Upper lobe of left lung (tissue), 6 donors: ENCODE results near the gene TGFBR3. TPM values are rescaled to one million over a fixed set of nuclear protein-coding genes. Genes with fewer than 3 reads are reported as not detected.
A peak's percentile ranks its signal among the peaks of the same experiment; 100 is the strongest.

Source experiments
- ATAC-seq, 2 donors: fragments of 200-7000 bp; cut with Tn5 transposase; one replicate each; pipeline ENCODE4 v1.9.1; 2022; ENCODE audit warnings: mild to moderate bottlenecking in 2 of 2, moderate library complexity in 2 of 2; ENCODE audit not compliant: low FRiP score in 2 of 2
- DNase-seq, 2 donors: peaks; one replicate each; pipeline ENCODE4 v3.0.0-alpha.2; 2019 to 2020
- H3K27ac ChIP-seq, 4 donors: fragments of 200-600 bp; sonication (generic); one replicate each; pipeline ENCODE4 v1.5.1; 2016 to 2019
- H3K27me3 ChIP-seq, 4 donors: fragments of 200-600 bp; sonication (generic); one replicate each; pipeline ENCODE4 v1.5.1; 2017 to 2019
- H3K36me3 ChIP-seq, 4 donors: fragments of 200-600 bp; sonication (generic); one replicate each; pipeline ENCODE4 v1.5.1; 2016 to 2019
- H3K4me1 ChIP-seq, 4 donors: fragments of 200-600 bp; sonication (generic); one replicate each; pipeline ENCODE4 v1.5.1; 2018 to 2019
- H3K4me3 ChIP-seq, 4 donors: fragments of 200-600 bp; sonication (generic); one replicate each; pipeline ENCODE4 v1.5.1; 2017 to 2019; ENCODE audit warnings: mild to moderate bottlenecking in 2 of 4, moderate library complexity in 1 of 4
- H3K9me3 ChIP-seq, 4 donors: fragments of 200-600 bp; sonication (generic); one replicate each; pipeline ENCODE4 v1.5.1; 2018 to 2019
- CTCF ChIP-seq, 6 experiments: fragments of 450-650 bp in 4 of 6; fragments of 200-600 bp in 2 of 6; sonication (generic) in 2 of 6; IDR thresholded peaks; one replicate each; pipeline ENCODE4 v1.5.1; 2016 to 2019; ENCODE audit warnings: antibody characterized with exemption in 6 of 6
- EP300 ChIP-seq, 4 donors: sonication (generic); formaldehyde crosslinking; IDR thresholded peaks; one replicate each; pipeline ENCODE4 v1.5.1; 2017; ENCODE audit warnings: antibody characterized with exemption in 4 of 4, control low read depth in 2 of 4
- POLR2A ChIP-seq, 4 donors: fragments of 450-650 bp; IDR thresholded peaks; one replicate each; pipeline ENCODE4 v1.5.1; 2016 to 2017; ENCODE audit warnings: antibody characterized with exemption in 4 of 4, mild to moderate bottlenecking in 2 of 4
- POLR2AphosphoS5 ChIP-seq, 2 donors: sonication (generic); formaldehyde crosslinking; IDR thresholded peaks; one replicate each; pipeline ENCODE4 v1.5.1; 2017; ENCODE audit warnings: antibody characterized with exemption in 2 of 2
- WGBS, 2 donors: methylation state at CpG; one replicate each; pipeline ENCODE4 v1.1.5; 2017 to 2018; 5-methylcytosine and 5-hydroxymethylcytosine counted together
- total RNA-seq, 6 donors: library from RNA; depleted of rRNA in 4 of 6; stranded (reverse); fragments of >200 nt in 4 of 6; gene quantifications; one replicate each; pipeline versions ENCODE4 v1.1.0 to v1.2.1, GENCODE V29; 2016 to 2021
- donor health status: DM: no; HTN: no; CAD: no; lungs with moderate emphysema.
- donor health status: DM: no; HTN: yes; CAD: no; lungs with severe emphysema.

Gene TGFBR3
- total RNA-seq, 6 donors from 2014 or later: 33.5 to 78.3 (median 57.1) TPM

DNA sequence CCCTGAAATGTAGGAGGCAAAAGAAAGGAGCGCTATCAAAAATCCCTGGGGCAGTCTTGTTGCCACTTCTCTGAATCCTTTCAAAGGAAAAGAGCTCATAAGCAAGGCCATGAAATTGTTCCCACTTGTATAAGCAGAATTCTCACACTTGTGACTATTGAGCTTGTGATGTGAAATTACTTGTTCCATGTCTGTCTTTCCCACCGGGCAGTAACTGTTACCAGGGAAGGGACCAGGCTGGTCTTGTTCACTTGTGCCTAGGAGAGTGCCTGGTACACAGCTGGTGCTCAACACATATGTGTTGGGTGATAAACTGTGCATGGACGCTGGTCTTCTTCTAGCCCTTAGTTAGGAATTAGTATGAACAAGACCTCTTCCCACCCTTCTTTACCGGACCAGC, 234.7 kb downstream of the TGFBR3 start:
- Histone ChIP-seq H3K36me3 (no peaks in the 10 kb centered on the region), H3K9me3 (no peaks in the 10 kb centered on the region), H3K27me3 (no peaks in the 10 kb centered on the region), H3K4me1 (peaks cover 0 to 13% (median 3%) of the 10 kb centered on the region in 4 donors), H3K27ac (peak overlapping the region; percentile 59 to 73 (median 70)), H3K4me3 (no peak overlapping the region)
- ATAC-seq (no peak), DNase-seq (no peak)
- 89 to 90% methylated on average over 4 of the region's 4 CpGs for WGBS, 2 donors
- TF ChIP-seq POLR2A (IDR thresholded peaks at IDR 0.05) (no peak), EP300 (IDR thresholded peaks at IDR 0.05) (no peak), CTCF (IDR thresholded peaks at IDR 0.05) (no peak), POLR2AphosphoS5 (IDR thresholded peaks at IDR 0.05) (no peak)

DNA sequence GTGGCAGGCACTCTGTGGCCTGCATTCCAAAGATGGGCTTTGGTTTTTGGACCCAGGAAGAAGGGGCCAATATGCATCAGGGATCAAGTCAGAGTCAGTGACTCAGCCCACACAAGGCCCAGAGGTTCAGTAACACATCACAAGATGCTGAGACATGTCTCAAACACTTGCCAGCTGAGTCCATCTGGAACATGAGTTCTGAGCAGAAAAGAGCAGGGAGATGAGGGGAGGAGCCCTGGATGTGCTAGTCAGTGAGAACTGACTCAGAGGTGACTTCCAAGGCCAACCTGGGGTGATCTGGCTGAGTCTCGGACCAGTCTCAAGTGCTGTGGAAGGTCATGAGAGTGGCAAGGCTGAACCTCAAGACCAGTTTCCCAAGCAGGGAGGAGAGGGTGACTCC, 235.2 kb downstream of the TGFBR3 start:
- H3K4me3 ChIP-seq: no peak overlapping the region
- TF ChIP-seq EP300 (IDR thresholded peaks at IDR 0.05) (peak in 2 of 4 donors; percentile 18 to 48), POLR2AphosphoS5 (IDR thresholded peaks at IDR 0.05) (peak; percentile 85 to 92), CTCF (IDR thresholded peaks at IDR 0.05) (no peak), POLR2A (IDR thresholded peaks at IDR 0.05) (no peak)
- H3K27me3 ChIP-seq: no peaks in the 10 kb centered on the region
- WGBS, 2 donors: 63 to 75% methylated on average over 1 of the region's 1 CpG
- peak; percentile 81 to 95 for ATAC-seq
- H3K4me1 ChIP-seq: peaks cover 0 to 13% (median 3%) of the 10 kb centered on the region in 4 donors
- H3K36me3 ChIP-seq: no peaks in the 10 kb centered on the region
- no peaks in the 10 kb centered on the region for H3K9me3 ChIP-seq
- H3K27ac ChIP-seq: peak overlapping the region; percentile 59 to 73 (median 70)
- DNase-seq: peak in 1 of 2 donors; percentile 35

- peak overlapping the region in 1 of 4 donors; percentile 30 for H3K27ac ChIP-seq
- H3K9me3 ChIP-seq: no peaks in the 10 kb centered on the region
- DNase-seq (no peak), ATAC-seq (no peak)
- H3K27me3 ChIP-seq: no peaks in the 10 kb centered on the region
- TF ChIP-seq POLR2A (IDR thresholded peaks at IDR 0.05) (no peak), POLR2AphosphoS5 (IDR thresholded peaks at IDR 0.05) (no peak), CTCF (IDR thresholded peaks at IDR 0.05) (no peak), EP300 (IDR thresholded peaks at IDR 0.05) (no peak)
- WGBS, 2 donors: 86 to 87% methylated on average over 2 of the region's 2 CpGs
- no peaks in the 10 kb centered on the region for H3K36me3 ChIP-seq
- H3K4me3 ChIP-seq: no peak overlapping the region
- H3K4me1 ChIP-seq: peaks cover 0 to 12% (median 3%) of the 10 kb centered on the region in 4 donors
These were observed 238.9 kb downstream of the TGFBR3 start for GRCh38 chr1:91647061-91647460.

GRCh38 chr1:91645031-91645430, 240.9 kb downstream of the TGFBR3 start:
- Histone ChIP-seq H3K4me3 (no peak overlapping the region), H3K9me3 (no peaks in the 10 kb centered on the region), H3K27me3 (no peaks in the 10 kb centered on the region), H3K36me3 (no peaks in the 10 kb centered on the region), H3K27ac (no peak overlapping the region), H3K4me1 (peaks cover 0 to 6% (median 3%) of the 10 kb centered on the region in 4 donors)
- TF ChIP-seq POLR2A (IDR thresholded peaks at IDR 0.05): no peak
- TF ChIP-seq CTCF (IDR thresholded peaks at IDR 0.05): no peak
- TF ChIP-seq POLR2AphosphoS5 (IDR thresholded peaks at IDR 0.05): no peak
- no peak for TF ChIP-seq EP300 (IDR thresholded peaks at IDR 0.05)
- ATAC-seq: no peak
- no peak for DNase-seq
- WGBS, 2 donors: 87 to 96% methylated on average over 6 of the region's 6 CpGs

DNA sequence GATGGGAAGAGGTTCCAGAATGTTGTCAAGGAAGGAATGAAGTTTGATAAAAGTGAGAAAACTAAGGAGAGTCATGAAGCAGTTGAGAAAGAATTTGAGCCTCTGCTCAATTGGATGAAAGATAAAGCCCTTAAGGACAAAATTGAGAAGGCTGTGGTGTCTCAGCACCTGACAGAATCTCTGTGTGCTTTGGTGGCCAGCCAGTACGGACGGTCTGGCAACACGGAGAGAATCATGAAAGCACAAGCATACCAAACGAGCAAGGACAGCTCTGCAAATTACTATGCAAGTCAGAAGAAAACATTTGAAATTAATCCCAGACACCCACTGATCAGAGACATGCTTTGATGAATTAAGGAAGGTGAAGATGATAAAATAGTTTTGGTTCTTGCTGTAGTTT, 242.5 kb downstream of the TGFBR3 start:
- H3K4me1 ChIP-seq: peaks cover 0 to 6% (median 3%) of the 10 kb centered on the region in 4 donors
- H3K36me3 ChIP-seq: no peaks in the 10 kb centered on the region
- no peaks in the 10 kb centered on the region for H3K27me3 ChIP-seq
- no peak for ATAC-seq
- no peak overlapping the region for H3K4me3 ChIP-seq
- WGBS, 2 donors: 81 to 83% methylated on average over 4 of the region's 4 CpGs
- DNase-seq: no peak
- no peak overlapping the region for H3K27ac ChIP-seq
- no peak for TF ChIP-seq CTCF (IDR thresholded peaks at IDR 0.05)
- no peak for TF ChIP-seq EP300 (IDR thresholded peaks at IDR 0.05)
- no peak for TF ChIP-seq POLR2A (IDR thresholded peaks at IDR 0.05)
- no peak for TF ChIP-seq POLR2AphosphoS5 (IDR thresholded peaks at IDR 0.05)
- H3K9me3 ChIP-seq: no peaks in the 10 kb centered on the region
